Immature natural killer cell (primary cell): ENCODE measurements around the gene TMEM132C. TPM values are rescaled to one million over a fixed set of nuclear protein-coding genes. Genes with fewer than 3 reads are reported as not detected.
A peak's percentile ranks its signal among the peaks of the same experiment; 100 is the strongest.

Source experiments
- DNase-seq, 3 donors: peaks; one replicate each; pipeline ENCODE4 v3.0.0; 2022; ENCODE audit warnings: mixed read lengths in 1 of 3
- H3K27ac Mint-ChIP-seq, 6 donors: one replicate each; pipeline ENCODE4 v1.8.0; 2020; ENCODE audit warnings: mixed read lengths in 6 of 6, mild to moderate bottlenecking in 5 of 6, inconsistent platforms in 4 of 6, moderate library complexity in 3 of 6
- H3K27me3 Mint-ChIP-seq, 3 donors: one replicate each; pipeline ENCODE4 v1.8.0; 2020 to 2021; ENCODE audit warnings: low read depth in 3 of 3, mild to moderate bottlenecking in 3 of 3, mixed read lengths in 3 of 3, moderate library complexity in 3 of 3, inconsistent platforms in 1 of 3
- H3K36me3 Mint-ChIP-seq, 3 donors: one replicate each; pipeline ENCODE4 v1.8.0; 2020; ENCODE audit warnings: mixed read lengths in 3 of 3, inconsistent platforms in 2 of 3, mild to moderate bottlenecking in 2 of 3
- H3K4me1 Mint-ChIP-seq, 2 donors: one replicate each; pipeline ENCODE4 v1.8.0; 2020; ENCODE audit warnings: inconsistent platforms in 2 of 2, mild to moderate bottlenecking in 2 of 2, mixed read lengths in 2 of 2, moderate library complexity in 1 of 2
- H3K4me3 Mint-ChIP-seq, 5 donors: one replicate each; pipeline ENCODE4 v1.8.0; 2020; ENCODE audit warnings: mild to moderate bottlenecking in 5 of 5, mixed read lengths in 5 of 5, inconsistent platforms in 3 of 5, moderate library complexity in 3 of 5
- H3K9me3 Mint-ChIP-seq, 6 donors: one replicate each; pipeline ENCODE4 v1.8.0; 2020; ENCODE audit warnings: mild to moderate bottlenecking in 6 of 6, mixed read lengths in 6 of 6, inconsistent platforms in 4 of 6, moderate library complexity in 3 of 6
- polyA plus RNA-seq, 3 donors: library from polyadenylated mRNA; unstranded; fragments of 300-500 nt; fragmentation: Illumina TruSeq; gene quantifications; one replicate each; pipeline ENCODE4 v1.2.3, GENCODE V29; 2021

Gene TMEM132C
- polyA plus RNA-seq, 3 donors from 2014 or later, result 0.24 TPM; not detected in 2

- Mint-ChIP-seq H3K4me3 (peak overlapping the region; percentile 72 to 89 (median 78)), H3K9me3 (peaks cover 0 to 2% (median 0%) of the 10 kb centered on the region in 6 donors), H3K27me3 (peaks cover 0 to 7% (median 0%) of the 10 kb centered on the region in 3 donors), H3K27ac (peak overlapping the region; percentile 97 to 100 (median 98)), H3K4me1 (peaks cover 78 to 81% of the 10 kb centered on the region in 2 donors), H3K36me3 (peaks cover 0 to 7% (median 0%) of the 10 kb centered on the region in 3 donors)
- DNase-seq, result no peak
Observed at GRCh38 chr12:128747441-128747840, 480.5 kb downstream of the TMEM132C start.

GRCh38 chr12:128752386-128752785 lies 485.4 kb downstream of the TMEM132C start:
- Mint-ChIP-seq H3K4me3 (no peak overlapping the region), H3K27ac (peak overlapping the region in 1 of 6 donors; percentile 20), H3K9me3 (peaks cover 0 to 2% (median 0%) of the 10 kb centered on the region in 6 donors), H3K4me1 (peaks cover 50 to 56% of the 10 kb centered on the region in 2 donors), H3K27me3 (no peaks in the 10 kb centered on the region), H3K36me3 (peaks cover 0 to 7% (median 4%) of the 10 kb centered on the region in 3 donors)
- no peak for DNase-seq

GRCh38 chr12:128753438-128753837 lies 486.5 kb downstream of the TMEM132C start:
- Mint-ChIP-seq H3K4me1 (peaks cover 39 to 45% of the 10 kb centered on the region in 2 donors), H3K9me3 (no peaks in the 10 kb centered on the region), H3K27ac (peak overlapping the region in 3 of 6 donors; percentile 21 to 56 (median 22)), H3K36me3 (peaks cover 0 to 4% (median 0%) of the 10 kb centered on the region in 3 donors), H3K27me3 (no peaks in the 10 kb centered on the region), H3K4me3 (no peak overlapping the region)
- DNase-seq, result no peak

- no peak for DNase-seq
- H3K36me3 Mint-ChIP-seq, result peaks cover 0 to 4% (median 0%) of the 10 kb centered on the region in 3 donors
- peaks cover 31 to 37% of the 10 kb centered on the region in 2 donors for H3K4me1 Mint-ChIP-seq
- no peaks in the 10 kb centered on the region for H3K27me3 Mint-ChIP-seq
- H3K4me3 Mint-ChIP-seq, result no peak overlapping the region
- peak overlapping the region in 4 of 6 donors; percentile 4 to 56 (median 18) for H3K27ac Mint-ChIP-seq
- H3K9me3 Mint-ChIP-seq, result no peaks in the 10 kb centered on the region
Observed at GRCh38 chr12:128754275-128754674, 487.3 kb downstream of the TMEM132C start.

GRCh38 chr12:128755566-128755965 lies 488.6 kb downstream of the TMEM132C start:
- no peak for DNase-seq
- Mint-ChIP-seq H3K27ac (peak overlapping the region in 1 of 6 donors; percentile 3), H3K36me3 (peaks cover 0 to 4% (median 0%) of the 10 kb centered on the region in 3 donors), H3K4me1 (peaks cover 24 to 30% of the 10 kb centered on the region in 2 donors), H3K27me3 (no peaks in the 10 kb centered on the region), H3K4me3 (no peak overlapping the region), H3K9me3 (no peaks in the 10 kb centered on the region)
